CD4-positive, alpha-beta T cell treated with Interleukin-4 for 1 hour (primary cell): ENCODE measurements around the gene UCP3.

ENCODE experiments used
- DNase-seq, 2 donors: peaks; one replicate each; pipeline ENCODE4 v3.0.0-alpha.2; 2020 to 2022

UCP3 gene

DNA sequence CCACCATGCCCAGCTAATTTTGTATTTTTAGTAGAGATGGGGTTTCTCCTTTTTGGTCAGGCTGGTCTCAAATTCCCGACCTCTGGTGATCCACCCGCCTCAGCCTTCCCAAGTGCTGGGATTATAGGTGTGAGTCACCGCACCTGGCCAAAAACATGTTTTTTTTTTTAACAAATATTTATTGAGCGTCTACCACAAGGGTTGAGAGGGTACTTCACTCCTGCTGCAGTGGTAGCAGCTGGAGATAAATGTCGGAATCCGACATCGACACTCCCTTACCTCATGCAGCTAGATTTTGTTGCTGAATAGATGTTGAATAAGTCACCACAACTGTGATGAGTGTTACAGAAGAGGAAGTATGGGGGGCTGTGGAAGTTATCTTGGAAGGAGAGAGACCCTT, 57.1 kb downstream of the UCP3 start:
- no peak for DNase-seq

DNA sequence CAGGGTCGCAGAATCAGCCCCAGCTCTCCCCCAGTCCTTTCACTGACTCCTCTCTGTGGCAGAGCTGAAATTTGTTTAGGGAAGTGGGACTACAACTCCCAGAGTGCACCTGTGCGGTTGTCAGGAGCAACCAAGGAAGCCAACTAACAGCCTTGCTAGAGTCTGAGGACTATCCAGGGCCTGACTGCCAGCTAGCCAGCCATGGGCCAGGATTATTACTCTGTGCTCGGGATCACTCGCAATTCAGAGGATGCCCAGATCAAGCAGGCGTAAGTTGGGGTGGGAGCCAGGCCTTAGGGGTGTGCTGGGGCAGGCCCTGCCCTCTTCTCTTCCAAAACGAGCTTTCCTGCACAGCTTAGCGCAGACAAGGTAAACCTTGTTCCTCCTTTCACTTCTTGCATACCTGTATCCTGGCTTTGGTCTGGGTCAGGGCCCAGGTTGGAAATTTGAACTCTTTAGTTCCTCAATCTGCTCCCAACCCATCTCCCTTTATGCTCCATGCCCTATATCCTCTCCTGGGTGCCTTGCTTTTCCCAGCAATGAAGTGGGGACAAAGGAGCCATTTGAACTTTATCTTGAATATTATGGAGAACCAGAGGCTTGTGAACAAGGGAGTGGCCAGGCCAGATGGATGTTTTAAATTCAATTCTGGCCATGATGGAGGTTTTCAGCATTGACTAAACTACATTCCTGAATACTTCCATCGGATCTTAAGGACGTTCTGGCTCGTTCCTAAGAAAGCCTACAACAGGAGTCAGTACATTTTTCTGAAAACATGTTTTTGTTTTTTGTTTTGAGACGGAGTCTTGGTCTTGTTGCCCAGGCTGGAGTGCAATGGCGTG, 57.8 kb downstream of the UCP3 start, which contains the start of gene DNAJB13:
TSS of gene DNAJB13 (plus strand) at position 158 of the 842 bp plus-strand sequence. CDS start at position 202, 44 bp downstream.
- peak; percentile 19 to 45 for DNase-seq
